Large intestine (tissue), 3 donors: ENCODE data around the gene ETV3. TPM values are rescaled to one million over a fixed set of nuclear protein-coding genes. Genes with fewer than 3 reads are reported as not detected.

Source experiments
- DNase-seq, 2 donors: peaks; one replicate each; pipeline versions ENCODE4 v3.0.0 to v3.0.0-alpha.2; 2013
- H3K27ac ChIP-seq: one replicate; pipeline ENCODE4 v1.5.1; 2013; ENCODE audit warnings: low read length
- H3K27me3 ChIP-seq: 2 replicates; pipeline ENCODE4 v1.6.1; 2013; ENCODE audit warnings: low read length; ENCODE audit not compliant: control insufficient read depth, insufficient read depth
- H3K36me3 ChIP-seq: 2 replicates; pipeline ENCODE4 v1.6.1; 2013; ENCODE audit warnings: low read length; ENCODE audit not compliant: control insufficient read depth, insufficient read depth
- H3K4me1 ChIP-seq: one replicate; pipeline ENCODE4 v1.6.1; 2013; ENCODE audit warnings: low read length; ENCODE audit not compliant: control insufficient read depth, insufficient read depth
- H3K4me3 ChIP-seq: one replicate; pipeline ENCODE4 v1.5.1; 2013; ENCODE audit warnings: low read length
- H3K9me3 ChIP-seq: one replicate; pipeline ENCODE4 v1.6.1; 2013; ENCODE audit warnings: mild to moderate bottlenecking, low read depth, low read length, moderate library complexity; ENCODE audit not compliant: control insufficient read depth
- WGBS: methylation state at CpG from one replicate; pipeline ENCODE4 v1.1.5; 2013; ENCODE audit warnings: low lambda C conversion rate; ENCODE audit not compliant: insufficient coverage; 5-methylcytosine and 5-hydroxymethylcytosine counted together
- polyA plus RNA-seq: library from polyadenylated mRNA; unstranded; fragments of 120-200 nt; gene quantifications from one replicate; pipeline ENCODE4 v1.2.1, GENCODE V29; 2013

ETV3 gene
- polyA plus RNA-seq, 1 donor, result 19.3 TPM

DNA sequence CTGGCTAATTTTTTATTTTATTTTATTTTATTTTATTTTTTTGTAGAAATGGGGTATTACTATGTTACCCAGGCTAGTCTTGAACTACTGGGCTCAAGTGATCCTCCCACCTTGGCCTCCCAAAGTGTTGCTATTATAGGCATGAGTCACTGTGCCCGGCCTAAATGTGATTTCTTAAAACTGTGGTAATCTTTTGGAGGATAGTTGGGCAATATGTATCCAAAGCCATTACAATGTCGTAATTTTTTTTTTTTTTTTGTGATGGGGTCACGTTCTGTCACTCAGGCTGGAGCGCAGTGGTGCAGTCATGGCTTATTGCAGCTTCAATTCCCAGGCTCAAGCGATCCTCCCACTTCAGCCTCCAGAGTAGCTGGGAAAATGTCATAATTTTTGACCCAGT, 52.8 kb downstream of the ETV3 start:
- Histone ChIP-seq H3K27ac (no peak overlapping the region), H3K36me3 (no peaks in the 10 kb centered on the region), H3K9me3 (no peaks in the 10 kb centered on the region), H3K4me1 (no peaks in the 10 kb centered on the region), H3K4me3 (no peak overlapping the region), H3K27me3 (peaks cover 3% of the 10 kb centered on the region)
- no CpG with 5 or more reads among the region's 5 CpGs for WGBS
- no peak for DNase-seq

DNA sequence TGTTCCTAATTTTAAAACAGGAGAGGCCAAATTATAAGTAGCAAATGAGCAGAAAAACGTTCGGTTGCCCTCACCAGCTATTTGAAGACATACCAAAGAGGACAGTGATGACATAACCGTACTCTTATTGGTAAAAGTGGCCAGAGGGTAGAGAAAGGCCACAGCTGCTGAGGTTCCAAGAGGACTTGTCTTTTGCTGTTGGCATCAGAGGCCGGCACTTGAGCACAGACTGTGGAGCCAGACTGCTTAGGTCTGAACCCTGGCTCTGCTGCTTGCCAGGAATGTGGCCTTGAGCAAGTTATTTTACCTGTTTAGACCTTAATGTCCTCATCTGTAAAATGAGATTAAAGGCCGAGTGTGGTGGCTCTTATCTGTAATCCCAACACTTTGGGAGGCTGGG, 53.5 kb downstream of the ETV3 start:
- no peaks in the 10 kb centered on the region for H3K4me1 ChIP-seq
- DNase-seq, result no peak
- H3K9me3 ChIP-seq, result no peaks in the 10 kb centered on the region
- peaks cover 3% of the 10 kb centered on the region for H3K27me3 ChIP-seq
- WGBS, result 70% methylated on average over 2 of the region's 5 CpGs
- no peaks in the 10 kb centered on the region for H3K36me3 ChIP-seq
- no peak overlapping the region for H3K4me3 ChIP-seq
- H3K27ac ChIP-seq, result no peak overlapping the region

- Histone ChIP-seq H3K4me1 (no peaks in the 10 kb centered on the region), H3K9me3 (no peaks in the 10 kb centered on the region), H3K36me3 (no peaks in the 10 kb centered on the region), H3K27me3 (peaks cover 3% of the 10 kb centered on the region), H3K4me3 (no peak overlapping the region), H3K27ac (no peak overlapping the region)
- DNase-seq, result no peak
- WGBS, result 100% methylated on average over 2 of the region's 5 CpGs
Measured at GRCh38 chr1:157081707-157082106, 56.5 kb downstream of the ETV3 start.

GRCh38 chr1:157080714-157081113, 57.5 kb downstream of the ETV3 start:
- DNase-seq, result no peak
- H3K4me3 ChIP-seq, result no peak overlapping the region
- H3K36me3 ChIP-seq, result no peaks in the 10 kb centered on the region
- peaks cover 3% of the 10 kb centered on the region for H3K27me3 ChIP-seq
- H3K4me1 ChIP-seq, result no peaks in the 10 kb centered on the region
- H3K27ac ChIP-seq, result no peak overlapping the region
- no peaks in the 10 kb centered on the region for H3K9me3 ChIP-seq
- WGBS, result 90% methylated on average over 2 of the region's 10 CpGs

DNA sequence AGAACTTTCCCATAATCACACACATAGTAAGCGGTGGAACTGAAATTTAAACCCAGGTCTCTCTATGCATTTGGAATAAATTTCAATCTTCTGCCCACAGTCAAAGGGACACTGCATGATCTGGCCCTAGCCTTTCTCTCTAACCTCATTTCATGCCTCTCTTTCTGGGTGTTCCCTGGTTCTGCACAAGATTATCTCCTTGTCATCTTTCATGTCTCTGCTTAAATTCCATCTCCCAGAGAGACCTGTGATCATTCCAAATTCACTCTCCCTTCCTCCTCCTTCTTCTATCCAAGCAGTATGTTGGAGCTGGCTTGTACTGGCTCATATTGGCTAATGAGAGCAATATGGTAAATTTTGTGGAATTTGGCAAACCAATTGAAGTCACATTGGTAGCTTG, 60.8 kb downstream of the ETV3 start:
- no CpG with 5 or more reads among the region's 1 CpG for WGBS

DNA sequence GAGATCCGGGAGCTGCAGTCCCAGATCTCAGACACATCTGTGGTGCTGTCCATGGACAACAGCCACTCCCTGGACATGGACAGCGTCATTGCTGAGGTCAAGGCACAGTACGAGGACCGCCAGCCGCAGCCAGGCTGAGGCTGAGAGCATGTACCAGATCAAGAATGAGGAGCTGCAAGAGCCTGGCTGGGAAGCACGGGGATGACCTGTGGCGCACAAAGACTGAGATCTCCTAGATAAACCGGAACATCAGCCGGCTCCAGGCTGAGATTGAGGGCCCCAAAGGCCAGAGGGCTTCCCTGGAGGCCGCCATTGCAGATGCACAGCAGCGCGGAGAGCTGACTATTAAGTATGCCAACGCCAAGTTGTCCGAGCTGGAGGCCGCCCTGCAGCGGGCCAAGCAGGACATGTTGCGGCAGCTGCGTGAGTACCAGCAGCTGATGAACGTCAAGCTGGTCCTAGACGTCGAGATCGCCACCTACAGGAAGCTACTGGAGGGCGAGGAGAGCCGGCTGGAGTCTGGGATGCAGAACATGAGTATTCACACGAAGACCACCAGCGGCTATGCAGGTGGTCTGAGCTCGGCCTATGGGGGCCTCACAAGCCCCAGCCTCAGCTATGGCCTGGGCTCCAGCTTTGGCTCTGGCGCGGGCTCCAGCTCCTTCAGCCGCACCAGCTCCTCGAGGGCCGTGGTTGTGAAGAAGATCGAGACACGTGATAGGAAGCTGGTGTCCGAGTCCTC, 64.1 kb downstream of the ETV3 start:
- Histone ChIP-seq H3K27me3 (peaks cover 4% of the 10 kb centered on the region), H3K4me1 (no peaks in the 10 kb centered on the region), H3K27ac (no peak overlapping the region), H3K4me3 (no peak overlapping the region), H3K9me3 (no peaks in the 10 kb centered on the region), H3K36me3 (no peaks in the 10 kb centered on the region)
- WGBS, result no CpG with 5 or more reads among the region's 35 CpGs
- DNase-seq, result peak; percentile 49 to 56

More for the DNA sequence above, 60.8 kb downstream of the ETV3 start:
- DNase-seq, result no peak
- Histone ChIP-seq H3K27ac (no peak overlapping the region), H3K27me3 (no peaks in the 10 kb centered on the region), H3K4me3 (no peak overlapping the region), H3K36me3 (no peaks in the 10 kb centered on the region), H3K4me1 (no peaks in the 10 kb centered on the region), H3K9me3 (no peaks in the 10 kb centered on the region)

Other genes starting within 250 kb of the ETV3 start
- gene PEAR1, start 244.7 kb downstream of the ETV3 start, polyA plus RNA-seq, result 5.9 TPM
- gene LRRC71, start 217.8 kb downstream of the ETV3 start, polyA plus RNA-seq, result 0.28 TPM
- 34.0 TPM for gene ARHGEF11, start 92.7 kb downstream of the ETV3 start, polyA plus RNA-seq
- gene ETV3L, start 38.6 kb downstream of the ETV3 start, polyA plus RNA-seq, result not detected